Endothelial cell of umbilical vein (primary cell): ENCODE measurements around the gene RSF1. TPM values are rescaled to one million over a fixed set of nuclear protein-coding genes. Genes with fewer than 3 reads are reported as not detected.
"Not testable (repeated sequence)": the region's sequence is repeated elsewhere in the genome, so short reads cannot be mapped to it uniquely, and the experiment has no call there.

Experiments
- BruUV-seq: library from RNA; stranded (reverse); fragments of 400-500 nt; replicated peaks from 2 replicates; lab custom pipeline; 2021; lab: Mats Ljungman, UMichigan
- CTCF ChIA-PET: fragments of 300-600, 350-600 bp; sonication (Branson Sonifier 250); formaldehyde crosslinking; loops from one replicate; lab custom pipeline; 2021; ENCODE audit warnings: antibody characterized with exemption, inconsistent platforms; lab: Charles Lee
- POLR2A ChIA-PET: fragments of 300-600, 350-600 bp; sonication (Branson Sonifier 250); formaldehyde crosslinking; loops from one replicate; lab custom pipeline; 2021; ENCODE audit warnings: antibody characterized with exemption, inconsistent platforms; lab: Charles Lee
- DNase-seq: peaks from one replicate; pipeline ENCODE4 v3.0.0-alpha.2; 2011; ENCODE audit warnings: low read depth, low spot score
- FAIRE-seq: peaks from 2 replicates; lab custom pipeline; 2011; peaks lifted over from hg19 to GRCh38; lab: Jason Lieb, UNC
- H2AFZ ChIP-seq: 2 replicates; pipeline ENCODE4 v1.6.0; 2012; ENCODE audit warnings: low read depth, low read length, control low read depth, inconsistent platforms
- H3K27ac ChIP-seq: 2 replicates; pipeline ENCODE4 v1.5.1; 2011; ENCODE audit warnings: low read depth, mild to moderate bottlenecking, control low read depth, low read length, moderate library complexity; ENCODE audit not compliant: insufficient read depth
- H3K27me3 ChIP-seq, 2 experiments: 2 replicates each; pipeline versions ENCODE4 v1.6.0 to v1.6.1; 2011; ENCODE audit warnings: low read length in 2 of 2, mixed read lengths in 1 of 2; ENCODE audit not compliant: control insufficient read depth in 2 of 2, insufficient read depth in 2 of 2
- H3K36me3 ChIP-seq, 2 experiments: 2 replicates in 1 of 2; 3 replicates in 1 of 2; pipeline ENCODE4 v1.5.1; 2011; ENCODE audit warnings: low read length in 2 of 2, mild to moderate bottlenecking in 1 of 2, moderate library complexity in 1 of 2; ENCODE audit not compliant: control insufficient read depth in 2 of 2, insufficient read depth in 2 of 2; ENCODE audit errors: extremely low read depth in 1 of 2
- H3K4me1 ChIP-seq: 3 replicates; pipeline ENCODE4 v1.5.1; 2011; ENCODE audit warnings: mild to moderate bottlenecking, low read length; ENCODE audit not compliant: control insufficient read depth, insufficient read depth; ENCODE audit errors: extremely low read depth
- H3K4me2 ChIP-seq: 2 replicates; pipeline ENCODE4 v1.6.1; 2011; ENCODE audit warnings: low read length, control low read depth, mixed read lengths; ENCODE audit not compliant: insufficient read depth
- H3K4me3 ChIP-seq, 3 experiments: fragments of 200-600 bp in 1 of 3; sonication (generic), shearing (Covaris generic) in 1 of 3; replicated peaks in 1 of 3; 2 replicates each; pipeline ENCODE4 v1.5.1; 2011 to 2016; ENCODE audit warnings: control low read depth in 3 of 3, low read length in 3 of 3, mild to moderate bottlenecking in 2 of 3, inconsistent platforms in 1 of 3, low read depth in 1 of 3, moderate library complexity in 1 of 3; ENCODE audit not compliant: insufficient read depth in 1 of 3
- H3K79me2 ChIP-seq: 2 replicates; pipeline ENCODE4 v1.6.0; 2012; ENCODE audit warnings: low read length, inconsistent platforms; ENCODE audit not compliant: control insufficient read depth, insufficient read depth
- H3K9ac ChIP-seq: replicated peaks from 2 replicates; pipeline ENCODE3; 2011; ENCODE audit warnings: low read length, control low read depth; ENCODE audit not compliant: insufficient read depth; ENCODE audit errors: extremely low read depth
- H3K9me1 ChIP-seq: replicated peaks from 3 replicates; pipeline ENCODE4 v1.6.0; 2011; ENCODE audit warnings: mild to moderate bottlenecking, low read length; ENCODE audit not compliant: control insufficient read depth, insufficient read depth; ENCODE audit errors: extremely low read depth
- H3K9me3 ChIP-seq: replicated peaks from 2 replicates; pipeline ENCODE4 v1.5.1; 2012; ENCODE audit warnings: low read length, inconsistent platforms; ENCODE audit not compliant: control insufficient read depth, insufficient read depth
- H4K20me1 ChIP-seq: replicated peaks from 2 replicates; pipeline ENCODE3; 2011; ENCODE audit warnings: mild to moderate bottlenecking, low read length; ENCODE audit not compliant: control insufficient read depth, insufficient read depth; ENCODE audit errors: extremely low read depth
- GATA2 ChIP-seq: IDR thresholded peaks from 2 replicates; pipeline ENCODE4 v1.7.0; 2011; ENCODE audit warnings: low read depth, mild to moderate bottlenecking, moderate library complexity, mixed read lengths, low read length; ENCODE audit not compliant: insufficient read length, insufficient read depth
- JUN ChIP-seq: IDR thresholded peaks from 2 replicates; pipeline ENCODE4 v1.6.1; 2011; ENCODE audit warnings: borderline replicate concordance, low read depth; ENCODE audit not compliant: insufficient read length, insufficient read depth
- MYC ChIP-seq: IDR thresholded peaks from one replicate; pipeline ENCODE4 v1.6.1; 2011; ENCODE audit warnings: mild to moderate bottlenecking, low read depth, low read length
- POLR2AphosphoS5 ChIP-seq: IDR thresholded peaks from 2 replicates; pipeline ENCODE4 v1.6.1; 2012; ENCODE audit warnings: low read depth, mild to moderate bottlenecking, control low read depth, low read length, moderate library complexity; ENCODE audit not compliant: insufficient read depth
- dilution Hi-C: fragments of 300-500 bp; cut with MboI; formaldehyde crosslinking; loops from one replicate; pipeline ENCODE4 v1.15.0; 2019; ENCODE audit warnings: low sequenced_read_pairs; ENCODE audit not compliant: extremely low pct_ligation_motif_present
- intact Hi-C: fragments of 100-400 bp; cut with micrococcal nuclease; formaldehyde crosslinking; loops from one replicate; pipeline ENCODE4 v1.10.0; 2022
- polyA plus RNA-seq, 4 experiments: library from polyadenylated mRNA; depleted of rRNA in 3 of 4; stranded (reverse) in 3 of 4; unstranded in 1 of 4; fragments of >200 nt; gene quantifications; 2 replicates each; pipeline versions ENCODE4 v1.2.1 to v1.2.3, GENCODE V29; 2011 to 2012; ENCODE audit warnings: missing spikeins in 1 of 4
- total RNA-seq: library from RNA; stranded (reverse); gene quantifications from 2 replicates; pipeline ENCODE4 v1.2.3, GENCODE V29; 2021

Gene RSF1
- total and polyA plus RNA-seq, 2 donors (not counting 3 experiments of a cell fraction or from before 2014, with no cell fraction given) = 10.0 to 55.1 TPM

GRCh38 chr11:77636731-77637344, 183.7 kb downstream of the RSF1 start:
- TSS peak; percentile 61 for BruUV-seq
- peak overlapping the region; percentile 61 to 88 (median 86) for H3K4me3 ChIP-seq
- peaks cover 7% of the 10 kb centered on the region for H3K4me1 ChIP-seq
- dilution Hi-C loops (no loop called here), intact Hi-C loops (loop anchor here (1.0 to 2.0 kb wide), 2 partner anchors 183 to 410 kb away; partner anchors contain the start of gene RSF1)
- H3K27ac ChIP-seq = peak overlapping the region; percentile 49
- peak overlapping the region; percentile 98 for H3K4me2 ChIP-seq
- no peaks in the 10 kb centered on the region for H3K9me1 ChIP-seq
- no peaks in the 10 kb centered on the region for H4K20me1 ChIP-seq
- TF ChIP-seq POLR2AphosphoS5 (no peak), GATA2 (no peak), MYC (no peak), JUN (no peak)
- no peaks in the 10 kb centered on the region for H3K36me3 ChIP-seq
- ChIA-PET CTCF (no interaction called here), POLR2A (no interaction called here)
- H3K79me2 ChIP-seq = peaks cover 45% of the 10 kb centered on the region
- H2AFZ ChIP-seq = no peak overlapping the region
- peak; percentile 13 for DNase-seq
- H3K27me3 ChIP-seq = no peaks in the 10 kb centered on the region
- no peak for FAIRE-seq
- H3K9ac ChIP-seq = peak overlapping the region; percentile 83
- no peaks in the 10 kb centered on the region for H3K9me3 ChIP-seq

GRCh38 chr11:77633926-77634325, 186.6 kb downstream of the RSF1 start:
- DNase-seq, H3K9me1 ChIP-seq, intact Hi-C loops, H3K9me3 ChIP-seq, H3K4me2 ChIP-seq, H3K36me3 ChIP-seq, POLR2A ChIA-PET, H3K4me3 ChIP-seq, H3K9ac ChIP-seq, H3K27ac ChIP-seq, FAIRE-seq, H3K27me3 ChIP-seq, H3K4me1 ChIP-seq, BruUV-seq, H4K20me1 ChIP-seq, dilution Hi-C loops, H2AFZ ChIP-seq: not testable (repeated sequence)
- peaks cover 56% of the 10 kb centered on the region for H3K79me2 ChIP-seq
- CTCF ChIA-PET = interaction anchor here (2.5 kb wide), 1 partner anchor 15 kb away, joined by 10 read pairs; no protein-coding TSS in a partner anchor
